Measurements from ENCODE around the gene DNMT3L. TPM values are rescaled to one million over a fixed set of nuclear protein-coding genes. Genes with fewer than 3 reads are reported as not detected.
"Not testable (repeated sequence)": the region's sequence is repeated elsewhere in the genome, so short reads cannot be mapped to it uniquely, and the experiment has no call there.

The DNMT3L gene
- total and polyA plus RNA-seq, 4 experiments from 2014 or later = not detected

GRCh38 chr21:44283948-44284347 lies 22.3 kb upstream of the DNMT3L start:
- Mint-ChIP-seq H3K4me1 (peaks cover 0 to 10% (median 2%) of the 10 kb centered on the region in 4 donors), H3K9me3 (no peaks in the 10 kb centered on the region), H3K36me3 (no peaks in the 10 kb centered on the region), H3K27ac (peak overlapping the region in 1 of 7 donors; percentile 41), H3K4me3 (no peak overlapping the region), H3K27me3 (no peaks in the 10 kb centered on the region)
- H3K27me3 ChIP-seq (ENCODE audit: insufficient read depth, low read length) = no peaks in the 10 kb centered on the region
- H3K4me3 ChIP-seq (ENCODE audit: low read length in 2 of 2) = no peak overlapping the region
- no peaks in the 10 kb centered on the region for H3K36me3 ChIP-seq (ENCODE audit: insufficient read depth, low read length)
- DNase-seq = no peak
- no peaks in the 10 kb centered on the region for H3K9me3 ChIP-seq (ENCODE audit: control insufficient read depth in 1 of 2, low read length in 2 of 2)
- CTCF ChIA-PET (ENCODE audit: partially characterized antibody) = no interaction called here
- no peaks in the 10 kb centered on the region for H3K4me1 ChIP-seq (ENCODE audit: insufficient read depth, low read length)
- intact Hi-C loops (cut with micrococcal nuclease) = no loop called here
- H3K27ac ChIP-seq (ENCODE audit: low read depth, low read length) = no peak overlapping the region
- POLR2A ChIA-PET (ENCODE audit: partially characterized antibody) = no interaction called here

DNA sequence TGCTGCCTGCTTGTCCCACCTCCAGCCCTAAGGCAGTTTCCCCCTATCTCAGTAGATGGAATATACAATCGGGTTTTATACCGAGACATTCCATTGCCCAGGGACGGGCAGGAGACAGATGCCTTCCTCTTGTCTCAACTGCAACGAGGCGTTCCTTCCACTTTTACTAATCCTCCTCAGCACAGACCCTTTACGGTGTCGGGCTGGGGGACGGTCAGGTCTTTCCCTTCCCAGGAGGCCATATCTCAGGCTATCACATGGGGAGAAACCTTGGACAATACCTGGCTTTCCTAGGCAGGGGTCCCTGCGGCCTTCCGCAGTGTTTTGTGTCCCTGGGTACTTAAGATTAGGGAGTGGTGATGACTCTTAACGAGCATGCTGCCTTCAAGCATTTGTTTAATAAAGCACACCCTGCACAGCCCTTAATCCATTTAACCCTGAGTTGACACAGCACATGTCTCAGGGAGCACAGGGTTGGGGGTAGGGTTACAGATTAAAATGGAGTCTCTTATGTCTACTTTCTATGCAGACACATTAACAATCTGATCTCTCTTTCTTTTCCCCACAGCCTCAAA lies 21.6 kb upstream of the DNMT3L start:
- H3K9me3 ChIP-seq (ENCODE audit: control insufficient read depth in 1 of 2, low read length in 2 of 2); H3K27ac ChIP-seq (ENCODE audit: low read depth, low read length); DNase-seq; H3K36me3 ChIP-seq (ENCODE audit: insufficient read depth, low read length); H3K27me3 Mint-ChIP-seq; intact Hi-C loops (cut with micrococcal nuclease); H3K4me1 Mint-ChIP-seq; CTCF ChIA-PET (ENCODE audit: partially characterized antibody); H3K27me3 ChIP-seq (ENCODE audit: insufficient read depth, low read length); H3K4me3 Mint-ChIP-seq; H3K4me3 ChIP-seq (ENCODE audit: low read length in 2 of 2); POLR2A ChIA-PET (ENCODE audit: partially characterized antibody); H3K4me1 ChIP-seq (ENCODE audit: insufficient read depth, low read length); H3K9me3 Mint-ChIP-seq; H3K36me3 Mint-ChIP-seq: not testable (repeated sequence)
- peak overlapping the region in 1 of 7 donors; percentile 9 for H3K27ac Mint-ChIP-seq

GRCh38 chr21:44282370-44282769 lies 20.7 kb upstream of the DNMT3L start:
- H3K36me3 Mint-ChIP-seq = no peaks in the 10 kb centered on the region
- Histone ChIP-seq H3K9me3 (ENCODE audit: control insufficient read depth in 1 of 2, low read length in 2 of 2) (no peaks in the 10 kb centered on the region), H3K4me3 (ENCODE audit: low read length in 2 of 2) (no peak overlapping the region), H3K36me3 (ENCODE audit: insufficient read depth, low read length) (no peaks in the 10 kb centered on the region), H3K27ac (ENCODE audit: low read depth, low read length) (no peak overlapping the region), H3K4me1 (ENCODE audit: insufficient read depth, low read length) (no peaks in the 10 kb centered on the region), H3K27me3 (ENCODE audit: insufficient read depth, low read length) (no peaks in the 10 kb centered on the region)
- no peak overlapping the region for H3K27ac Mint-ChIP-seq
- peaks cover 0 to 3% (median 0%) of the 10 kb centered on the region in 4 donors for H3K4me1 Mint-ChIP-seq
- H3K4me3 Mint-ChIP-seq = no peak overlapping the region
- no peak for DNase-seq
- ChIA-PET POLR2A (ENCODE audit: partially characterized antibody) (no interaction called here), CTCF (ENCODE audit: partially characterized antibody) (no interaction called here)
- intact Hi-C loops (cut with micrococcal nuclease) = no loop called here
- H3K9me3 Mint-ChIP-seq = no peaks in the 10 kb centered on the region
- H3K27me3 Mint-ChIP-seq = no peaks in the 10 kb centered on the region

DNA sequence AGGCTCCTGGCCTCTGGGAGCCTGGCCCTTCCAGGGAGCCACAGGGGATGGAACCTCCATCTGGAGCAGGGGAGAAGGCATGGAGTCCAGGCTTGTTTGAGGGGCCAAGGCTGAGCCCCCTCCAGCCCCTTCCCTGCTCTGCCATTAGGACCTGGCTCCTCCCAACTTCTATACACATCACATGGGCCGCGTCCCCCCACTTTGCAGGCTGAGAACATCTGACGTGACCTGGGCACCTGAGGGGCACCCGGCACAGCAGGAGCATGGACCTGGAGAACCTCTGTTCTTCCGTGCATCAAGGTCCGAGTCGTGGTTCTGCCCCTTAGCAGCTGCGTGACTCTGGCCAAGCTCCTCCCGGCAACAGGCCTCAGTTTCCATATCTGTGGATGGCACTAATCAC lies 20.1 kb upstream of the DNMT3L start:
- peaks cover 0 to 3% (median 0%) of the 10 kb centered on the region in 4 donors for H3K4me1 Mint-ChIP-seq
- intact Hi-C loops (cut with micrococcal nuclease) = no loop called here
- Histone ChIP-seq H3K27me3 (ENCODE audit: insufficient read depth, low read length) (no peaks in the 10 kb centered on the region), H3K4me3 (ENCODE audit: low read length in 2 of 2) (no peak overlapping the region), H3K4me1 (ENCODE audit: insufficient read depth, low read length) (no peaks in the 10 kb centered on the region), H3K9me3 (ENCODE audit: control insufficient read depth in 1 of 2, low read length in 2 of 2) (no peaks in the 10 kb centered on the region), H3K27ac (ENCODE audit: low read depth, low read length) (no peak overlapping the region), H3K36me3 (ENCODE audit: insufficient read depth, low read length) (no peaks in the 10 kb centered on the region)
- no peak for DNase-seq
- no peaks in the 10 kb centered on the region for H3K27me3 Mint-ChIP-seq
- no peak overlapping the region for H3K4me3 Mint-ChIP-seq
- ChIA-PET CTCF (ENCODE audit: partially characterized antibody) (no interaction called here), POLR2A (ENCODE audit: partially characterized antibody) (no interaction called here)
- H3K36me3 Mint-ChIP-seq = no peaks in the 10 kb centered on the region
- H3K9me3 Mint-ChIP-seq = no peaks in the 10 kb centered on the region
- no peak overlapping the region for H3K27ac Mint-ChIP-seq

DNA sequence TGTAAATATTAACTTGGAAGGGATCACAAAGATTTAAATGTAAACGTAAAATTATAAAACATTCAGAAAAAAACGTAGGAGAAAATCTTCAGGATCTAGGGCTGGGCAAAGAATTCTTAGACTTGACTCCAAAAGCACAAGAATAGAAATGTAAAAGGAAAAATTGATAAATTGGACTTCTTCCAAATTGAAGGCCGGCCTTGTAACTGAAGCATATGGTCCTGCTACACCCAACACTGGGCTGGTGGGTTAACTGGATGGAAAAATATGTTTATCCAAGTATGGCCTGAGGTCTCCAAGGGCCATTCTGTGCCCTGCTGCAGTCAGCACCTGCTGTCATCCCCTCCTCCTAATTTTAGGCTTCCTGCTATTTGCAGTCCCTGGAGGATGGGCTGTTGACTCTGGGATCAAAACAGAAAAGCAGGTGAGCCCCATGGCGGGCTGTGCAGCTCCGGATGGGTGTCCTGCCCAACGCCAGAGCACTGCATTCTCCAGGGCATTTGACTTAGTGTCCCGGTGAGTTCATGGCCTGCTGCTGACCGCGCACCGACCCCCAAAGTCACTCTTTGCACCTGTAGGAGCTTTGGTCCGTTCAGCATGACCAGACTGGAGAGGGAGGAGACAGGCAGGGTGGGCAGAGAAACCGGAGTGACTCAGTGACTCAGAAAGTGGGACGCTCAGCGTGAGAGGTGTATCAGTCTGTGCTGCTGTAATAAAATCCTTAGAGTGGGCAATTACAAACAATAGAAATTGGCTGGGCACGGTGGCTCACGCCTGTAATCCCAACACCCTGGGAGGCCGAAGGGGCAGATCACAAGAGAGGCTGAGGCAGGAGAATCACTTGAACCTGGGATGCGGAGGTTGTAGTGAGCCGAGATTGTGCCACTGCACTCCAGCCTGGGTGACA lies 17.9 kb upstream of the DNMT3L start:
- ChIA-PET CTCF (ENCODE audit: partially characterized antibody) (interaction anchor here (1.7 kb wide), 1 partner anchor 18 kb away, joined by 3 read pairs; no protein-coding TSS in a partner anchor), POLR2A (ENCODE audit: partially characterized antibody) (no interaction called here)
- no peak for DNase-seq
- Mint-ChIP-seq H3K4me1 (peaks cover 0 to 3% (median 0%) of the 10 kb centered on the region in 4 donors), H3K27me3 (no peaks in the 10 kb centered on the region), H3K36me3 (no peaks in the 10 kb centered on the region), H3K27ac (no peak overlapping the region), H3K9me3 (no peaks in the 10 kb centered on the region), H3K4me3 (no peak overlapping the region)
- Histone ChIP-seq H3K4me1 (ENCODE audit: insufficient read depth, low read length) (no peaks in the 10 kb centered on the region), H3K36me3 (ENCODE audit: insufficient read depth, low read length) (no peaks in the 10 kb centered on the region), H3K4me3 (ENCODE audit: low read length in 2 of 2) (no peak overlapping the region), H3K27ac (ENCODE audit: low read depth, low read length) (no peak overlapping the region), H3K27me3 (ENCODE audit: insufficient read depth, low read length) (no peaks in the 10 kb centered on the region), H3K9me3 (ENCODE audit: control insufficient read depth in 1 of 2, low read length in 2 of 2) (no peaks in the 10 kb centered on the region)
- intact Hi-C loops (cut with micrococcal nuclease) = no loop called here

DNA sequence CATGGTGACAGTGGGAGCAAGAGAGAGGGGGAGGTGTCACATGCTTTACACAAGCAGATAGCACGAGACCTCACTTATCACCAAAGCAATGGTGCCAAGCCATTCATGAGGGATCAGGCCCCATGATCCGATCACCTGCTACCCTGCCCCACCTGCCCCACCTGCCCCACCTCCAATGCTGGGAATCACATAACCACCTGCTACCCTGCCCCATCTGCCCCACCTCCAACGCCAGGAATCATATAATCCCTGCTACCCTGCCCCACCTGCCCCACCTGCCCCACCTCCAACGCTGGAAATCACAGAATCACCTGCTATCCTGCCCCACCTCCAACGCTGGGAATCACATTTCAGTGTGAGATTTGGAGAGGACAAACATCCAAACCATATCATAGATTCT lies 13.3 kb upstream of the DNMT3L start:
- H3K9me3 Mint-ChIP-seq = no peaks in the 10 kb centered on the region
- H3K36me3 Mint-ChIP-seq = no peaks in the 10 kb centered on the region
- H3K4me3 ChIP-seq (ENCODE audit: low read length in 2 of 2) = no peak overlapping the region
- H3K27ac Mint-ChIP-seq = no peak overlapping the region
- no peaks in the 10 kb centered on the region for H3K27me3 Mint-ChIP-seq
- H3K4me1 Mint-ChIP-seq = no peaks in the 10 kb centered on the region
- no peaks in the 10 kb centered on the region for H3K9me3 ChIP-seq (ENCODE audit: control insufficient read depth in 1 of 2, low read length in 2 of 2)
- no peaks in the 10 kb centered on the region for H3K4me1 ChIP-seq (ENCODE audit: insufficient read depth, low read length)
- H3K36me3 ChIP-seq (ENCODE audit: insufficient read depth, low read length) = no peaks in the 10 kb centered on the region
- intact Hi-C loops (cut with micrococcal nuclease) = no loop called here
- DNase-seq = no peak
- POLR2A ChIA-PET (ENCODE audit: partially characterized antibody) = no interaction called here
- CTCF ChIA-PET (ENCODE audit: partially characterized antibody) = no interaction called here
- H3K27me3 ChIP-seq (ENCODE audit: insufficient read depth, low read length) = no peaks in the 10 kb centered on the region
- H3K27ac ChIP-seq (ENCODE audit: low read depth, low read length) = no peak overlapping the region
- no peak overlapping the region for H3K4me3 Mint-ChIP-seq

GRCh38 chr21:44273046-44273445 lies 11.3 kb upstream of the DNMT3L start:
- H3K9me3 Mint-ChIP-seq = no peaks in the 10 kb centered on the region
- DNase-seq = no peak
- peaks cover 0 to 1% (median 0%) of the 10 kb centered on the region in 4 donors for H3K4me1 Mint-ChIP-seq
- no peaks in the 10 kb centered on the region for H3K27me3 ChIP-seq (ENCODE audit: insufficient read depth, low read length)
- H3K27me3 Mint-ChIP-seq = no peaks in the 10 kb centered on the region
- no peaks in the 10 kb centered on the region for H3K36me3 Mint-ChIP-seq
- ChIA-PET CTCF (ENCODE audit: partially characterized antibody) (no interaction called here), POLR2A (ENCODE audit: partially characterized antibody) (no interaction called here)
- H3K36me3 ChIP-seq (ENCODE audit: insufficient read depth, low read length) = no peaks in the 10 kb centered on the region
- H3K4me3 Mint-ChIP-seq = no peak overlapping the region
- no peak overlapping the region for H3K27ac Mint-ChIP-seq
- intact Hi-C loops (cut with micrococcal nuclease) = no loop called here
- H3K27ac ChIP-seq (ENCODE audit: low read depth, low read length) = no peak overlapping the region
- H3K4me3 ChIP-seq (ENCODE audit: low read length in 2 of 2) = no peak overlapping the region
- H3K9me3 ChIP-seq (ENCODE audit: control insufficient read depth in 1 of 2, low read length in 2 of 2) = no peaks in the 10 kb centered on the region
- H3K4me1 ChIP-seq (ENCODE audit: insufficient read depth, low read length) = no peaks in the 10 kb centered on the region

All from CD4-positive, alpha-beta memory T cell (primary cell).